Panc1 (cell line): ENCODE measurements around the gene OPTN. TPM values are rescaled to one million over a fixed set of nuclear protein-coding genes. Genes with fewer than 3 reads are reported as not detected.

ENCODE experiments used
- ATAC-seq: fragments of 200-7000 bp; cut with Tn5 transposase; 2 replicates; pipeline ENCODE4 v1.9.1; 2020; ENCODE audit warnings: mild to moderate bottlenecking, moderate library complexity
- BruUV-seq: library from RNA; stranded (reverse); fragments of 400-500 nt; replicated peaks from 2 replicates; lab custom pipeline; 2021; lab: Mats Ljungman, UMichigan
- CTCF ChIA-PET: fragments of 300-600 bp; sonication (Branson Sonifier 250); formaldehyde crosslinking; loops from one replicate; lab custom pipeline; 2022; ENCODE audit warnings: antibody characterized with exemption; lab: Charles Lee
- POLR2A ChIA-PET: fragments of 300-600 bp; sonication (Branson Sonifier 250); formaldehyde crosslinking; loops from one replicate; lab custom pipeline; 2022; ENCODE audit warnings: antibody characterized with exemption; lab: Charles Lee
- DNase-seq: peaks from one replicate; pipeline ENCODE4 v3.0.0-alpha.2; 2010; ENCODE audit warnings: low read depth, low spot score
- H3K27ac ChIP-seq: 2 replicates; pipeline ENCODE4 v1.5.1; 2011; ENCODE audit warnings: mild to moderate bottlenecking, low read length, inconsistent platforms
- H3K27me3 ChIP-seq: fragments of 200-500 bp; sonication (Bioruptor generic); 2 replicates; pipeline ENCODE4 v1.6.0; 2014; ENCODE audit warnings: low read length, inconsistent platforms; ENCODE audit not compliant: control insufficient read depth, insufficient read depth
- H3K36me3 ChIP-seq: fragments of 200-500 bp; sonication (Bioruptor generic); 2 replicates; pipeline ENCODE4 v1.5.1; 2014; ENCODE audit warnings: inconsistent platforms, mild to moderate bottlenecking, low read length, moderate library complexity; ENCODE audit not compliant: control insufficient read depth, insufficient read depth
- H3K4me1 ChIP-seq: 2 replicates; pipeline ENCODE4 v1.5.1; 2011; ENCODE audit warnings: inconsistent platforms, mild to moderate bottlenecking, low read length, moderate library complexity; ENCODE audit not compliant: control insufficient read depth, insufficient read depth
- H3K4me3 ChIP-seq, 2 experiments: 2 replicates each; pipeline ENCODE4 v1.5.1; 2011 to 2012; ENCODE audit warnings: low read depth in 2 of 2, low read length in 2 of 2, mild to moderate bottlenecking in 2 of 2, inconsistent platforms in 1 of 2, moderate library complexity in 1 of 2
- H3K9me3 ChIP-seq: fragments of 200-500 bp; sonication (Bioruptor generic); 2 replicates; pipeline ENCODE4 v1.5.1; 2014; ENCODE audit warnings: low read depth, mild to moderate bottlenecking, inconsistent platforms, low read length, moderate library complexity; ENCODE audit not compliant: control insufficient read depth, insufficient read depth
- POLR2AphosphoS5 ChIP-seq: IDR thresholded peaks from 2 replicates; pipeline ENCODE4 v1.6.1; 2012; ENCODE audit warnings: mild to moderate bottlenecking, low read depth, low read length, moderate library complexity
- SIN3A ChIP-seq: IDR thresholded peaks from 2 replicates; pipeline ENCODE4 v1.6.1; 2012; ENCODE audit warnings: low read depth, mild to moderate bottlenecking, low read length, moderate library complexity, borderline replicate concordance; ENCODE audit not compliant: insufficient read depth
- TCF7L2 ChIP-seq: IDR thresholded peaks from 2 replicates; pipeline ENCODE4 v1.6.1; 2011; ENCODE audit warnings: mild to moderate bottlenecking, low read depth, low read length, inconsistent platforms
- in situ Hi-C: cut with HindIII; loops from 2 replicates; pipeline ENCODE4 v1.10.0; 2016; ENCODE audit warnings: low sequenced_read_pairs, low pct_unique_long_range_greater_than_20kb
- intact Hi-C: fragments of 100-400 bp; cut with micrococcal nuclease; formaldehyde crosslinking; loops from one replicate; pipeline ENCODE4 v1.10.0; 2022; ENCODE audit not compliant: unreplicated experiment
- total RNA-seq: library from RNA; stranded (reverse); gene quantifications from one replicate; pipeline ENCODE4 v1.2.1, GENCODE V29; 2021; ENCODE audit not compliant: unreplicated experiment
- TF ChIP-seq, protein P1 (sequence below), 2 experiments: IDR thresholded peaks; 2 replicates each; pipeline ENCODE4 v1.6.1; 2011 to 2012; ENCODE audit warnings: low read depth in 2 of 2, control low read depth in 1 of 2, low read length in 1 of 2, mild to moderate bottlenecking in 1 of 2, moderate library complexity in 1 of 2; ENCODE audit not compliant: insufficient read depth in 1 of 2
- TF ChIP-seq, protein P2 (sequence below): fragments of 450-650 bp; IDR thresholded peaks from 2 replicates; pipeline ENCODE4 v1.5.1; 2017; ENCODE audit warnings: mild to moderate bottlenecking

The OPTN gene
- total RNA-seq, 1 experiment from 2014 or later = 66.8 TPM

DNA sequence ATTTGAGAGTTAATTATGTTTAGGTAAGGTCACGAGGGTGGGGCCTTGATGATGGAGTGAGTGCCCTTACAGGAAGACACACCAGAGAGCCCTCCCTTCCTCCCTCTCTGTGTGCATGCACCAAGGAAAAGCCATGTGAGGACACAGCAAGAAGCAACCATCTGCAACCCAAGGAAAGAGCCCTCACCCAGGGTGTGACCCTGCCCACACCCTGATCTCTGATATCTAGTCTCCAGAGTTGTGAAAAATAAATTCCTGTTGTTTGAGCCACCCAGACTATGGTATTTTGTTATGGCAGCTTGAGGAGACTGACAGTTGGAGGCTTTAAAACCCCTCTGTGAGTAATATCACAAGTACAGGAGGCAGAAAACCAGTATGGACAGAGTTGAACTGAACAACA is 46.4 kb downstream of the OPTN start:
- no peaks in the 10 kb centered on the region for H3K36me3 ChIP-seq
- no TSS peak for BruUV-seq

DNA sequence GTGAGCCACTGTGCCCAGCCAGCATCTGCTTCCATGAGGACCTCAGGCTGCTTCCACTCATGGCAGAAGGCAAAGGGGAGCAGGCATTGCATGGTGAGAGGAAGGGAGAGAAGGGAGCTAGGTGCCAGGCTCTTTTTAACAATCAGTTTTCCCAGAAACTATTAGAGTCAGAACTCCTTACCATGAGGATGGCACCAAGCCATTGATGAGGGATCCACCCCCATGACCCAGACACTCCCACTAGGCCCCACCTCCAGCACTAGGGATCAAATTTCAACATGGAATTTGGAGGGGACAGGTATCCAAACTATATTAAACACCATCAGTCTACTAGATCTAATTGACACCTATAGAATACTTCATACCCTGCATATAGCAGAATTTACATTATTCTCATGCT is 47.2 kb downstream of the OPTN start:
- Histone ChIP-seq H3K4me1 (no peaks in the 10 kb centered on the region), H3K36me3 (no peaks in the 10 kb centered on the region), H3K9me3 (no peaks in the 10 kb centered on the region), H3K27ac (no peak overlapping the region), H3K4me3 (no peak overlapping the region), H3K27me3 (no peaks in the 10 kb centered on the region)
- TF ChIP-seq, protein P1, sequence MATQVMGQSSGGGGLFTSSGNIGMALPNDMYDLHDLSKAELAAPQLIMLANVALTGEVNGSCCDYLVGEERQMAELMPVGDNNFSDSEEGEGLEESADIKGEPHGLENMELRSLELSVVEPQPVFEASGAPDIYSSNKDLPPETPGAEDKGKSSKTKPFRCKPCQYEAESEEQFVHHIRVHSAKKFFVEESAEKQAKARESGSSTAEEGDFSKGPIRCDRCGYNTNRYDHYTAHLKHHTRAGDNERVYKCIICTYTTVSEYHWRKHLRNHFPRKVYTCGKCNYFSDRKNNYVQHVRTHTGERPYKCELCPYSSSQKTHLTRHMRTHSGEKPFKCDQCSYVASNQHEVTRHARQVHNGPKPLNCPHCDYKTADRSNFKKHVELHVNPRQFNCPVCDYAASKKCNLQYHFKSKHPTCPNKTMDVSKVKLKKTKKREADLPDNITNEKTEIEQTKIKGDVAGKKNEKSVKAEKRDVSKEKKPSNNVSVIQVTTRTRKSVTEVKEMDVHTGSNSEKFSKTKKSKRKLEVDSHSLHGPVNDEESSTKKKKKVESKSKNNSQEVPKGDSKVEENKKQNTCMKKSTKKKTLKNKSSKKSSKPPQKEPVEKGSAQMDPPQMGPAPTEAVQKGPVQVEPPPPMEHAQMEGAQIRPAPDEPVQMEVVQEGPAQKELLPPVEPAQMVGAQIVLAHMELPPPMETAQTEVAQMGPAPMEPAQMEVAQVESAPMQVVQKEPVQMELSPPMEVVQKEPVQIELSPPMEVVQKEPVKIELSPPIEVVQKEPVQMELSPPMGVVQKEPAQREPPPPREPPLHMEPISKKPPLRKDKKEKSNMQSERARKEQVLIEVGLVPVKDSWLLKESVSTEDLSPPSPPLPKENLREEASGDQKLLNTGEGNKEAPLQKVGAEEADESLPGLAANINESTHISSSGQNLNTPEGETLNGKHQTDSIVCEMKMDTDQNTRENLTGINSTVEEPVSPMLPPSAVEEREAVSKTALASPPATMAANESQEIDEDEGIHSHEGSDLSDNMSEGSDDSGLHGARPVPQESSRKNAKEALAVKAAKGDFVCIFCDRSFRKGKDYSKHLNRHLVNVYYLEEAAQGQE (IDR thresholded peaks at IDR 0.05; ENCODE audit: insufficient read depth in 1 of 2, low read depth in 2 of 2, low read length in 1 of 2) = no peak
- no peak for TF ChIP-seq SIN3A
- TF ChIP-seq, protein P2, sequence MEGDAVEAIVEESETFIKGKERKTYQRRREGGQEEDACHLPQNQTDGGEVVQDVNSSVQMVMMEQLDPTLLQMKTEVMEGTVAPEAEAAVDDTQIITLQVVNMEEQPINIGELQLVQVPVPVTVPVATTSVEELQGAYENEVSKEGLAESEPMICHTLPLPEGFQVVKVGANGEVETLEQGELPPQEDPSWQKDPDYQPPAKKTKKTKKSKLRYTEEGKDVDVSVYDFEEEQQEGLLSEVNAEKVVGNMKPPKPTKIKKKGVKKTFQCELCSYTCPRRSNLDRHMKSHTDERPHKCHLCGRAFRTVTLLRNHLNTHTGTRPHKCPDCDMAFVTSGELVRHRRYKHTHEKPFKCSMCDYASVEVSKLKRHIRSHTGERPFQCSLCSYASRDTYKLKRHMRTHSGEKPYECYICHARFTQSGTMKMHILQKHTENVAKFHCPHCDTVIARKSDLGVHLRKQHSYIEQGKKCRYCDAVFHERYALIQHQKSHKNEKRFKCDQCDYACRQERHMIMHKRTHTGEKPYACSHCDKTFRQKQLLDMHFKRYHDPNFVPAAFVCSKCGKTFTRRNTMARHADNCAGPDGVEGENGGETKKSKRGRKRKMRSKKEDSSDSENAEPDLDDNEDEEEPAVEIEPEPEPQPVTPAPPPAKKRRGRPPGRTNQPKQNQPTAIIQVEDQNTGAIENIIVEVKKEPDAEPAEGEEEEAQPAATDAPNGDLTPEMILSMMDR = no peak
- no peak for TF ChIP-seq TCF7L2
- no peak for TF ChIP-seq POLR2AphosphoS5
- BruUV-seq = no TSS peak
- intact Hi-C loops (no loop called here), in situ Hi-C loops (no loop called here)
- DNase-seq (no peak), ATAC-seq (no peak)
- ChIA-PET POLR2A (no interaction called here), CTCF (no interaction called here)

More for the DNA sequence above, 46.4 kb downstream of the OPTN start:
- Histone ChIP-seq H3K27me3 (no peaks in the 10 kb centered on the region), H3K4me3 (no peak overlapping the region), H3K9me3 (no peaks in the 10 kb centered on the region), H3K4me1 (no peaks in the 10 kb centered on the region), H3K27ac (no peak overlapping the region)
- in situ Hi-C loops (no loop called here), intact Hi-C loops (no loop called here)
- ChIA-PET POLR2A (no interaction called here), CTCF (no interaction called here)
- DNase-seq = no peak
- TF ChIP-seq POLR2AphosphoS5 = no peak
- TF ChIP-seq, protein P2 = no peak
- no peak for TF ChIP-seq TCF7L2
- no peak for TF ChIP-seq SIN3A
- TF ChIP-seq, protein P1 (IDR thresholded peaks at IDR 0.05; ENCODE audit: insufficient read depth in 1 of 2, low read depth in 2 of 2, low read length in 1 of 2) = no peak
- no peak for ATAC-seq
